Stimulated activated CD4-positive, alpha-beta T cell treated with anti-CD3 and anti-CD28 coated beads, Interleukin-12 subunit alpha, Interleukin-12 subunit beta, amount 100 ng/mL, for 24 hours (primary cell): Measurements from ENCODE around the gene WDR37.

Experiments used
- DNase-seq, 2 experiments: peaks; one replicate each; pipeline ENCODE4 v3.0.0-alpha.2; 2020; ENCODE audit warnings: low read depth in 2 of 2

The WDR37 gene

GRCh38 chr10:1169981-1170866, 114.0 kb downstream of the WDR37 start:
- no peak for DNase-seq

GRCh38 chr10:1170867-1171180, 114.6 kb downstream of the WDR37 start:
- no peak for DNase-seq

GRCh38 chr10:1171182-1171581, 115.0 kb downstream of the WDR37 start:
- no peak for DNase-seq

GRCh38 chr10:1171586-1171985, 115.4 kb downstream of the WDR37 start:
- DNase-seq = no peak

DNA sequence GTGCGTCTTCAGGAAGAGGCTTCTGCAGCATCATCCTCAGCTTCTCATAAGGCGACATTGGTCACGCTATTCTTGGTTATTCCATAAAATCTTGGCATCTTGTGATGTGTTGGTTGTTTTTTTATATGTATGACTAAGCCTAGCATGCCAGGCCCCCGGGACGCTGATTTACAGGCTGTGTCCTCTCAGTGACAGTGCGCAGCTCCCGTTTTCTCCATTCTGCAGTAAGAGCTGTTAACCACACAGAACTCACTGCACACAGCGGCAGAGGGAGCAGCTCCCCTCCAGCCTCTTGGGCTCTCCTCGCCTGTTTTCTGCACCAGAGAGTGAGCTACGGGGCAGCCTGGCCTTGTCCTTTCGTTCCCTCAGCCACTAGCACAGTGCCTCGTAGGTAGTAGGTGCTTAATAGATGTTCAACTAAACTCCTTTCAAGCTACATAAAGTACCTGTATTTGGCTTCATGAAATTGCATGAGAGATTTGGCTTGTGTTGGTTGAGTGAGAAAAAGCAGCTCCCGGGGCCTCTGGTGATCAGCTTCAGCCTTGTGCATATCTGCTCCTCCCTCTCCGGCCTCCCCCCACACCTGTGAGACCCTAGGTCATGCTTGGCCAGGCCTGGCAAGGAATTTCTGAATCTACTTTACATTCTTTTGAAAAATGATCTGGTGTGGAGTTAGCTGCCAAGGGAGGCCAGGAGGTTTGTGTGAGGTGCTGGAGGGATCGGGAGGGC, 116.2 kb downstream of the WDR37 start:
- no peak for DNase-seq

GRCh38 chr10:1173091-1173490, 116.9 kb downstream of the WDR37 start:
- DNase-seq = no peak

DNA sequence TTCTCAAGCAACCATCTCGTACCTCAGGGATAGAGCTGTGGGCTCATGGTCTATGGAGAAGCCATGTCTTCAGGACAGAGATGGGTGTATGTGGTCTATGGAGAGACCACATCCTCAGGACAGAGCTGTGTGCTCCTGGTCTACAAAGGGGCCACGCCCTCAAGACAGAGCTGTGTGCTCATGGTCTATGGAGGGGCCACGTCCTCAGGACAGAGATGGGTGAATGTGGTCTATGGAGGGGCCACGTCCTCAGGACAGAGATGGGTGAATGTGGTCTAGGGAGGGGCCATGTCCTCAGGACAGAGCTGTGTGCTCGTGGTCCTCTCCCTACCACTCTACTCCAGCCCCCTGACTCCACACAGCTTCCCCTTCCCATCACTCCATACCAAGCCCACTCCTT, 117.8 kb downstream of the WDR37 start:
- DNase-seq = no peak

- no peak for DNase-seq
Measured at GRCh38 chr10:1175956-1176565, 119.9 kb downstream of the WDR37 start.

GRCh38 chr10:1177936-1178335, 121.8 kb downstream of the WDR37 start:
- DNase-seq = no peak

GRCh38 chr10:1178506-1178905, 122.3 kb downstream of the WDR37 start:
- no peak for DNase-seq

DNA sequence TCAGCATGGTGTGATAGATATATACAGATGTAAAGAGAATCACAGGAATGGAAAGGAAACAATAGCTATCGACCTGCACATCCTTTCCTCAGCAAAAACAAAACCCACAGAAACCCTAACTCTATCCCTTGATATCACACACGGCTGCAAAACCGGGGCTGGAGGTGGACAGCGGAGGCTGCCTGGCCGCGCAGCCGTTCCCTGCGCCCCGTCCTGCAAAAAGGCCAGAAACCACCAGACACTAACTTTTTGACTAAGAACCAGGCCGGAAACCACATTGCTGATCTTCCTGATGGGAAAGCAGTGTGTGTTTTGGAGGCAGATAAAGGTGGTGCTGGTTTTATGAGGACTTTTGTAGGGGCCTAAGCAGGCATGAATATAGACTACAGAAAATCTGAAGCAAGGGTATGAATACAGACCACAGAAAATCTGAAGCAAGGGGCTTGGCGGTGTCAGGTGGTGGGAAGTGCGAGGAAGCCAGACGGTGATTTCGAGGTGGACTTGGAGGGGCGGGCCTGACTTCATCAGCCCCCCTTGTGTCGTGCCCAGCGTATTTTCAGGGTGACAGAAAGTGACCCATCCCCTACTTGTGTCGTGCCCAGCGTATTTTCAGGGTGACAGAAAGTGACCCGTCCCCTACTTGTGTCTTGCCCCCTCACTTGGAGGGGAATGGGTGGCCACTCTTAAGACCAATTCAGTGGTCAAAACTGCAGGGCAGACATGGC, 123.3 kb downstream of the WDR37 start:
- no peak for DNase-seq

GRCh38 chr10:1180071-1180730, 124.0 kb downstream of the WDR37 start:
- DNase-seq = no peak

- DNase-seq = no peak
Measured at GRCh38 chr10:1180836-1181235, 124.7 kb downstream of the WDR37 start.
